Activated CD8-positive, alpha-beta memory T cell treated with anti-CD3 and anti-CD28 coated beads for 1 hour (primary cell): ENCODE data around the gene IKZF5.

Experiments
- DNase-seq, 2 donors: peaks; one replicate each; pipeline ENCODE4 v3.0.0-alpha.2; 2020; ENCODE audit warnings: low read depth in 1 of 2; ENCODE audit errors: extremely low read depth in 1 of 2

Gene IKZF5

DNA sequence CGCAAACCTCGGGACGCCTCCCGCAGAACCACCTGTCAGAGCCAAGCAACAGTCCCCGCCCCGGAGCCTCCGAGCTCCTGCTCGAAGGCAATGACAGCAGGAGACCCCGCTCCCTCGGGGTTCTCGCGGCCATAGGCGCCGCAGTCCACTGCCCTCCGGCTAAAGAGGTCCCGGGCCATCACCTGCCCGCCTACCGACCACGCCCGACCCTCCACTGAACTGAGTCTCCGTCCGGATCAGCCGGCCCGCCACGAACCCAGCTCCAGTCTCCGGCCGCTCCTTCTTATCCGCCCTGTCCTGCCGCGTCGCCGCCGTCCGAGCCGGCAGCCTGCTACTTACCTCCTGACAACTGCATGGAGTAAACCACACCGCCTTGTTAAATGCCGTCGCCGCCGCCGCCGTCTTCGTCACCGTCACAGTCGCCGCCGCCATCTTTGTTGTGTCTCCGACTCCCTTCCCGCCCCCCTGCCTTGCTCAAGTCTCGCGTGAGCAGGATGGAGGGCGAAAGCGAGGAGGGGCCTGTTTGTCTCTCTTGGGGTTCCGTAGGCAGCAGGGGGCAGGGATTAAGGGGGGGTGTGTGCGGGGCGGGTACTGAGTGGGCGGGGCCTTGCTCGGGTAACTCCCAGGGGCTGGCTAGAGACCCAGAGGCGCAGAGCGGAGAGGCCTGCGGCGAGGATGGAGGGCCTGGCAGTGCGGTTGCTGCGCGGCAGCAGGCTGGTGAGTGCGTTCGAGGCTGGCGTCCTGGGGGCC lies at the start of gene IKZF5, which contains the start of gene ACADSB:
Gene IKZF5 (minus strand): TSS at position 441 of the 750 bp plus-strand sequence. CDS start 10,170 bp downstream, outside the sequence.
Gene ACADSB (plus strand): TSS at position 652 of the 750 bp plus-strand sequence. CDS start 24 bp downstream, at position 676.
- peak; percentile 91 to 96 for DNase-seq

DNA sequence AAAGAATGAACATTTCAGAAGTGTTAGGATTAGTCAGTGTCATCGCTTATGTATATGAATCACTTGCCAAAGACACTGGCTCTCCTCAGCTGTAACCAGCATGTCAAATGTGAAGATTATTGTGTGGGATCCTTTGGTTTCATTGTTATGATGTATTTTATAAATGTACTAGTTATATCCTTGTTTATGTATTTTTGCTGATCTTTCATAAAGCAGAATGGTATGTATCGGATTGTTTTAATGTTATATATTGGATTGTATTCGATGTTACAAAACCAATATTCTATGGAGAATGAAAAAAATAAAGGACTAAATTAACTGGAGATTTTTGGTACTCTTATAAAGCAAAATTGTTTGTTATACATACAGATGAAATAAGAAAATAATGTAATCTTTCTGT lies 49.4 kb upstream of the IKZF5 start:
- DNase-seq: no peak

DNA sequence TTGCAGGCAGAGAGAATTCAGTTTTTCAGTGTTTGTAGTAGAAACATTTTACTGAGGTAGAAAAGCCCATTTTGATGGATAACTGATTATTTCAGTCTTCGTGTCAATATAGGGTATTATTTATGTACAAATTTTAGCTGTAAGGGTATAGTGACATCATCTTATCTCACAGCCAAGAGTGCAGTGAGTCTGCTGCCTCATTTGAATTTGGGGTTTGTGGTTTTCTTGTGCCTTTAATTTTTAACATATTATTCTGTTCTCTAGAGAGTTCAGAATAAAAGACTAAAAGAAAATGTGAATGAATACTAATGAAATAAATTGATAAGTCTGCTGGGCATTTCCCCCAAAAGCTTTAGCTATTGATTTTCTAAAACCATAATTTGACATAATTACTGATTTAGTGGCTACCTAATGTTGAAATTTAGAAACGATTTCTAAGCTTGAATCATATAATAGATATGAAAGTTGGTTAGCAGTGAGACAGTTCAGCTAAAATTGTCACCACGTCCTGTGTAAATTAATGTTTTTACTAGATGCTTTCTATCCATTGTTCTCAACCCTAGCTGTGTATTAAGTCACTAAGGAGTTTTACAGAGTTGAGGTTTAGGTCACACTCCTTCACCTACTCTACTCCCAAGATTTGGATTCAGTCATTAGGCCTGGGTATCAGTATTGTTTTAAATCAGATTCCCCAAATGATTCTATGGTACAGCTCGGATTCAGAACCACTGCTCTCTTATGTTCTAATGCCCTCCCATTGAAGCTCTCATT lies 37.6 kb upstream of the IKZF5 start:
- no peak for DNase-seq

GRCh38 chr10:123044391-123044790 lies 35.8 kb upstream of the IKZF5 start:
- no peak for DNase-seq

DNA sequence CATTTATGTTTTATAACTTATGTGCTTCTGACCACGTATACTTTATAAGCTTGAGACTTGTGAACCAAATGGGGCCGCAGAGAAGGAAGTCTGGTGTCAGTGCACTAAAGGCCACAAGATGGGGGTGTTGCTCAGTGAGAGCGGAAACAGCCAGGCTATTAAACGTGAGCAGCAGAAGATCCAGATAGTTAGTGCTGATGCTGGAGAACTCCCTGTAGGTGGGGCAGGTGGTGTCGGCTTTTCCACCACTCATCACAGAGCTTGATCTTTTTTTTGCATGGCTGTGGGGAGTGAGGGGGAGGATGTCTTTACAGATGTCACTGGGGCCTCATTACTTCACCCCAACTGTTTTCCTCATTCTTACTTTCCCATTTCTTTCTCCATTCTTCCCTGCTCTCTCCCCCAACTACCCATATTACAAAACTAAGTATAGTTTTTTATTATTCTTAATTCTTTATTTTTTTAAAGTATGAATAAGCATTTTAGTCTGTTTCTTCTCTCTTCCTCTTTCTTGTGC lies 34.9 kb upstream of the IKZF5 start:
- DNase-seq: peak in 1 of 2 donors; percentile 0

DNA sequence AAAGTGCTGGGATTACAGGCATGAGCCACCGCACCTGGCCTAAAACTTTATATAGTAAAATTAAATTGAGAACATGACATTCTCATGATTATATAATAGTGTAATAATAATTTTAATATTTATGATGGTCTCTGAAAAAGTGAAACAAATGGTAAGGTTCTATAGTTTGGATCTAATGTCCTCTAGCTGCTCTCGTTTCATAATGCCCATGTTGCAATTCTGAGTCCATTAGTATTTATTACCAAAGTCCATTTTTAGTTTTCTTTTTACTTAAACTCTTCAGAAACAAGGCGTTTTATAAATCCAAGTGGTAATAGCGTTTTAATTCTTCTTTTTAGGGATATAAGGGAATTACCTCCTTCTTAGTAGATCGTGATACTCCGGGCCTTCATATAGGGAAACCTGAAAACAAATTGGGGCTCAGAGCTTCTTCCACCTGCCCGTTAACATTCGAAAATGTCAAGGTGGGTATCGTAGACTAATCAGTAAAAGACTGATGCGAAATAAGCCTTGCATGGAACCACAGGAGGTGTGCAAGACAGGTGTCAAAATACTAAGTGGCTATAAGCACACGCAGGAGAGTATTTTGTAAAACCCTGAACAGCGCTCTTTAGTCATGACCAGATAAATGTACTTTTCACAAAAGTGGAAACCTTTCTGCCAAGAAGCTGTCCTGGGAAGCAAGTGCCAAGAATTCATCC lies 34.3 kb upstream of the IKZF5 start:
- no peak for DNase-seq

- DNase-seq: no peak
Observed at GRCh38 chr10:123039632-123039930, 31.0 kb upstream of the IKZF5 start.

GRCh38 chr10:123038782-123039631 lies 30.4 kb upstream of the IKZF5 start:
- no peak for DNase-seq

DNA sequence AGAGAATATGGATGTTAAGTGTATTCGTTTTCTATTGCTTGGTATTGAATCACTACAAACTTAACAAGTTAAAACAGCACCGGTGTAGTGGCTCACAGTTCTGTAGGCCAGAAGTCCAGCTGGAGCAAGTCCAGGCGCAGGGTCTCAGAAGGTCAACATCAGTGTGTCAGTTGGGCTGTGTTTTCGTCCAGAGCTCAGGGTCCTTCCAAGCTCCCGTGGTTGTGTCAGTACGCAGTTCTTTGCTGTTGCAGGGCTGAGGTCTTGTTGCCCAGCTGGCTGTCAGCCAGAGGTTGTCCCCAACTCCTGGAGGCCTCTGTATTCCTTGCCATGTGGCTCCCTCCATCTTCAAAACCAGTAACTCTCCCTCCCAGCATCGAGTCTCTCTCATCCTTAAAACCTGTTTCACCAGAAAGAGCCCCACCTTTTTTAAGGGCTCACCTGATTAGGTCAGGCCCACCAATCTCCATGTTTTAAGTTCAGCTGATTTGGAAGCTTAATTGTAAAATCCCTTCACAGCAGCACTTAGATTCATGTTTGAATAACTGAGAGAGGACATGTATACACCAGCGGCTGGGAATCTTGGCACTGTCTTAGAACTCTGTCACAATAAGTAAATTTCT lies 27.0 kb upstream of the IKZF5 start:
- DNase-seq: no peak

DNA sequence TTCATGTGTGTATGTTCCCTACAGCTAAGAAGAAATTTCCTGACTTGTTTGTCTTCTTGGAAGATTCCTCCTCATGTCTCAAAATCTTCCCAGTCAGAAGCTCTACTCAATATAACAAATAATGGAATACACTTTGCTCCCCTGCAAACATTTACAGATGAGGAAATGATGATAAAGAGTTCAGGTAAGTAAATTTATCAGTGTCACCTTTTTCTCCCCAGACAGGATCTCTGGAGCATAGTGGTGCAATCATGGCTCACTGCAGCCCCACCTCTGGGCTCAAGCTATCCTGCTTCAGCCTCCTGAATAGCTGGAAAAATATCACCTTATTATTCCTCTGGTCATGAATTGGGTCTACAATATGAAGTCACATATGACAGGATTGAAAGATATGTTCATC lies 25.7 kb upstream of the IKZF5 start:
- DNase-seq: no peak

- no peak for DNase-seq
Observed at GRCh38 chr10:123031124-123031523, 22.5 kb upstream of the IKZF5 start.

- no peak for DNase-seq
Observed at GRCh38 chr10:123027861-123028260, 19.3 kb upstream of the IKZF5 start.

- no peak for DNase-seq
Observed at GRCh38 chr10:123026302-123026701, 17.7 kb upstream of the IKZF5 start.

GRCh38 chr10:123024540-123024939 lies 15.9 kb upstream of the IKZF5 start:
- no peak for DNase-seq

GRCh38 chr10:123021517-123021916 lies 12.9 kb upstream of the IKZF5 start:
- no peak for DNase-seq

DNA sequence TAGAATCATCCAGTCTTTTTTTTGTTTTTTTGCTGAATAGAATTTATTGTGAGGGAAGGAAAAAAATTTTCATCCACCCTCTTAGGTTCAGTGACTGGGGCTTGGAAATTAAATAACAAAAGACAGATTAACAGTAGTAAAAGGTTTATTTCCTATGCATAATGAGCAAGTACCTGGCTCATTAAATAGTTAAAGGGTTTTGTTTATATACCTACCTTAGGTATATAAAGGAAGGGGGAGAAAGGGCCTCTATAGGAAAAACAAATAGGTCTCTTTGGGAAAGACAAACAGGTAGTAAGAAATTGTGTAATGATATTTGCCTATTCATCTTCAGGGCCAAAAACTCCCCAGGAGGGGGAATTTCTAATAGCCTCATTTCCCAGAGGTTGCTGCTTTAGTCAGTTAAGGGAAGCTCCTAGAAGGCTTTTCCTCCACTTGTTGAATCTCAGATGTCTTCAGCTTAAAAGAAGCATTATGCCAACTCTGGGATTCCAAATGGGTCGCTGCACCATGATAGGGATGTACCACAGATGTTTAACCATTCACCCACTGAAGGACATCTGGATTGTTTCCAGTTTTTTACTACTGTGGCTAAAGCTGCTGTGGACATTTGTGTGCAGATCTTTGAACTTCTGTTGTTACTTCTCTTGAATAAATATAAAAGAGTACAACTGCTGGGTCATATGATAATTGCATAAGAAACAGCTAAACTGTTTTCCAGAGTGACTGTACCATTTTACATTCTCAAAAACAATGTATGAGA lies 11.5 kb upstream of the IKZF5 start:
- DNase-seq: no peak

DNA sequence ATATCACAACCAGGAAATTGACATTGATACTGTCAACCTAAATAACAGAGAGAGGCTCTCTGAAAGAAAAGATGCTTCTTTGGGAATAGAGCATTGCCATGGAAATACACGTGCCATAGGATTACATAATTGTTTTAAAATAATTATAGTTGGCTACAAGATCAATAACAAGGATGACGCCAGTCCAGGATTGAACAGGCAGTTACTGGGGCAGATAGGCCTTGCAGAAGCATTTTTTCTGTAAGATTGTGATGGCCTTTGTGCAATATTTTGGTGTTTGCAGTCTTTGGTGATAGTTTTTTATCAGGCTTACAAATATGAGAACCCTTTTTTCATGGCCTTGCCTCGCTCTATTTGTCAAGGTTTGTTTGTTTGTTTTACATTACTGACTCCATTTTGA lies 10.7 kb upstream of the IKZF5 start:
- no peak for DNase-seq

DNA sequence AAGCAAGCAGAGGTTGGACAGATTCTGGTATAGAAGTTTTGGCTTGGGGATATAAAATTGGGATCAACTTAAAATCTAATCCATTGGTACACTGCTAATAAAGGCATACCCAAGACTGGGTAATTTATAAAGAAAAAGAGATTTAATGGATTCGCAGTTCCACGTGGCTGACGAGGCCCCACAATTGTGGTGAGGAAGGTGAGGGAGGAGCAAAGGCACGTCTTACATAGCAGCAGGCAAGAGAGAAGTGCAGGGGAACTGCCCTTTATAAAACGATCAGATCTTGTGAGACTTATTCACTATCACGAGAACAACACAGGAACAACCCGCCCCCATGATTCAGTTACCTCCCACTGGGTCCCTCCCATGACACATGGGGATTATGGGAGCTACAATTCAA lies 9.9 kb upstream of the IKZF5 start:
- DNase-seq: no peak

DNA sequence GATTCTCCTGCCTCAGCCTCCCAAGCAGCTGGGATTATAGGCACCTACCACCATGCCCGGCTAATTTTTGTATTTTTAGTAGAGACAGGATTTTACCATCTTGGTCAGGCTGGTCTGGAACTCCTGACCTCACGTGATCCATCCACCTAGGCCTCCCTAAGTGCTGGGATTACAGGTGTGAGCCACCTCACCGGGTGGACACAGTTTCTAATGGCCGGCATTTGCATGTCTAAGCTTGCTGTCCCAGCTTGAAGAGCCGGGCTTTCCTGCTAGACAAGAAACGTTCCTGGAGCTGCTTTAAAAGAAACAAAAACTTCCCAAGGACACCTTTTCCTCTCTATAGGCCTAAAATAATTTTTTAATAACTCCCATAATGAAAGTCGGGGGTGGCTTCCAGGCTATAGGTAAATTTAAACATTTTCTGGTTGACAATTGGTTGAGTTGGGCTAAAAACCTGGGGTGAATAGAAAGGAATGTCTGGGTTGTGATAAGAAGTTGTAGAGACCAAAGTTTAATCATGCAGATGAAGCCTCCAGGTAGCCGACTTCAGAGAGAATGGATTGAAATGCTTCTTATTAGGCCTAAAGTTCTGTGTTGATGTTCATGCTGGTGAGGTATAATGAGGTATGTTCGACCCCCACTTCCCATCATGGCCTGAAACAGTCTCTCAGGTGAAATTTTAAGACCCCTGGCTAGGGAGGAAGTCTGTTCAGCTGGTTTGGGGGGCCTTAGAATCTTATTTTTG lies 9.0 kb upstream of the IKZF5 start:
- DNase-seq: no peak
